GM12875 (cell line): ENCODE data around the gene LTA4H.

Experiments
- H3K4me3 ChIP-seq: one replicate; pipeline ENCODE4 v1.5.1; 2011; ENCODE audit warnings: low read depth, low read length, control low read depth
- CTCF ChIP-seq: IDR thresholded peaks from 2 replicates; pipeline ENCODE4 v1.5.1; 2011; ENCODE audit warnings: low read depth, mild to moderate bottlenecking, control low read depth, inconsistent platforms, low read length, moderate library complexity, borderline replicate concordance; ENCODE audit not compliant: insufficient read depth

The LTA4H gene

GRCh38 chr12:95996034-95996658 is 39.2 kb downstream of the LTA4H start, which contains the start of gene HAL:
Gene HAL, minus strand, starts transcription at chr12:95996344. Its CDS starts 434 bp downstream, at chr12:95995910.
- H3K4me3 ChIP-seq: no peak within 1 kb of the TSS
- TF ChIP-seq CTCF: no peak

GRCh38 chr12:95995238-95996031 is 40.0 kb downstream of the LTA4H start:
- no peak overlapping the region for H3K4me3 ChIP-seq
- TF ChIP-seq CTCF: no peak

GRCh38 chr12:95994476-95994875 is 40.9 kb downstream of the LTA4H start:
- TF ChIP-seq CTCF: no peak
- no peak overlapping the region for H3K4me3 ChIP-seq

- no peak overlapping the region for H3K4me3 ChIP-seq
- TF ChIP-seq CTCF: no peak
Observed at GRCh38 chr12:95993907-95994306, 41.5 kb downstream of the LTA4H start.

GRCh38 chr12:95990136-95990535 is 45.3 kb downstream of the LTA4H start:
- no peak for TF ChIP-seq CTCF
- no peak overlapping the region for H3K4me3 ChIP-seq

GRCh38 chr12:95989504-95990123 is 45.8 kb downstream of the LTA4H start:
- H3K4me3 ChIP-seq: no peak overlapping the region
- TF ChIP-seq CTCF: no peak
